MM.1S (cell line): ENCODE results near the gene CAMK4.

Experiments used
- CTCF ChIP-seq: fragments of 300-600 bp; sonication (generic); IDR thresholded peaks from 2 replicates; pipeline ENCODE4 v1.5.1; 2016; ENCODE audit warnings: antibody characterized with exemption, low read length, mixed read lengths
- EZH2 ChIP-seq: fragments of 300-600 bp; sonication (generic); optimal IDR thresholded peaks from 2 replicates; pipeline ENCODE3; 2017; ENCODE audit warnings: low read depth, mild to moderate bottlenecking, antibody characterized with exemption, low read length, mixed read lengths
- EZH2phosphoT487 ChIP-seq: fragments of 300-600 bp; sonication (generic); IDR thresholded peaks from 2 replicates; pipeline ENCODE4 v1.6.1; 2018; ENCODE audit warnings: antibody characterized with exemption, low read length

GRCh38 chr5:111439473-111440075 lies 215.4 kb downstream of the CAMK4 start:
- TF ChIP-seq CTCF (no peak), EZH2 (no peak), EZH2phosphoT487 (no peak)
